ENCODE data around the gene PBX2. TPM values are rescaled to one million over a fixed set of nuclear protein-coding genes. Genes with fewer than 3 reads are reported as not detected.
A peak's percentile ranks its signal among the peaks of the same experiment; 100 is the strongest.
"Not testable (repeated sequence)": the region's sequence is repeated elsewhere in the genome, so short reads cannot be mapped to it uniquely, and the experiment has no call there.

Gene PBX2
- total RNA-seq, 2 donors from 2014 or later = 98.3 to 104 TPM

DNA sequence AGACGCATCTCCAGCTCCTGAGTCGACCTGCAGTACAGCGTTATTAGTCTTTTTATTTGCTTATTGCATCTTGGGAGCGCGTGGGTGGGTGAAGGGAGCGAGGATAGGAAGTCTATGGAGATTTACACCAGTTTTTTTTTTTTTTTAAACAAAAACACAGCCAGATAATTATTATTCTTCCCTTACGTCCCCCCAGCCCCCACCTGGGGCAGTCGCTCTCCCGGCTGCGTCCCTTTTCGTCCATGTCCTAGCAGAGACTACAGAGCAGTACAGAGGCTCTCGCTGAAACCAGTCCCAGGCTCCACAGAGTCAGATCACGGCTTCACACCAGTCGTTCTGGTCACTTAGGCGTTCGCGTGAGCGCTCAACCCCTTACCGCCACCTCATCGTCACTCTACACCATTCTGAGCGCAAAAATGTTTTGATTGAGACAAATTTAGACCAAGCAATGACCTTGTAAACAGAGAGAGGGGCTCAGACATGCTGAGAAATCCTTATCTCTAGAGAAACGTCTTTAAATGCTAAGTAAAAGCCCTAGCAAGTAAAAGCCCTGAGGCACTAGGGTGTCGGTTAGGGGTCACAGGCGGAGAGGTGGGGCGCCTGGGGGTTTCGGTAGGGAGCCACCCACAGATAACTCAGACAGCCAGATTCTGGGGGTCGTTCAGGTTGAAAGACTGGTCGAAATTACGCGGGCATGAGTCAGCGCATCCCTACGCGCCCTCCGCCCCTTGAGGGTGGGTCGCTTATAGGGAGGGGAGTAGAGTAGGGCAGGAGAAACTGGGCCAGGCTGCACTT lies 37.0 kb downstream of the PBX2 start:
- Mint-ChIP-seq H3K9me3 (no peaks in the 10 kb centered on the region), H3K27ac (peak overlapping the region; percentile 25), H3K27me3 (ENCODE audit: low read depth) (peaks cover 22% of the 10 kb centered on the region), H3K36me3 (ENCODE audit: insufficient read depth in 2 of 2) (peaks cover 4 to 6% of the 10 kb centered on the region in 2 donors), H3K4me1 (ENCODE audit: low read depth) (peaks cover 56% of the 10 kb centered on the region), H3K4me3 (peak overlapping the region; percentile 95 to 99)
- DNase-seq = peak in 1 of 2 donors; percentile 5
- no peak for ATAC-seq (replicated peaks in 1 of 2)

DNA sequence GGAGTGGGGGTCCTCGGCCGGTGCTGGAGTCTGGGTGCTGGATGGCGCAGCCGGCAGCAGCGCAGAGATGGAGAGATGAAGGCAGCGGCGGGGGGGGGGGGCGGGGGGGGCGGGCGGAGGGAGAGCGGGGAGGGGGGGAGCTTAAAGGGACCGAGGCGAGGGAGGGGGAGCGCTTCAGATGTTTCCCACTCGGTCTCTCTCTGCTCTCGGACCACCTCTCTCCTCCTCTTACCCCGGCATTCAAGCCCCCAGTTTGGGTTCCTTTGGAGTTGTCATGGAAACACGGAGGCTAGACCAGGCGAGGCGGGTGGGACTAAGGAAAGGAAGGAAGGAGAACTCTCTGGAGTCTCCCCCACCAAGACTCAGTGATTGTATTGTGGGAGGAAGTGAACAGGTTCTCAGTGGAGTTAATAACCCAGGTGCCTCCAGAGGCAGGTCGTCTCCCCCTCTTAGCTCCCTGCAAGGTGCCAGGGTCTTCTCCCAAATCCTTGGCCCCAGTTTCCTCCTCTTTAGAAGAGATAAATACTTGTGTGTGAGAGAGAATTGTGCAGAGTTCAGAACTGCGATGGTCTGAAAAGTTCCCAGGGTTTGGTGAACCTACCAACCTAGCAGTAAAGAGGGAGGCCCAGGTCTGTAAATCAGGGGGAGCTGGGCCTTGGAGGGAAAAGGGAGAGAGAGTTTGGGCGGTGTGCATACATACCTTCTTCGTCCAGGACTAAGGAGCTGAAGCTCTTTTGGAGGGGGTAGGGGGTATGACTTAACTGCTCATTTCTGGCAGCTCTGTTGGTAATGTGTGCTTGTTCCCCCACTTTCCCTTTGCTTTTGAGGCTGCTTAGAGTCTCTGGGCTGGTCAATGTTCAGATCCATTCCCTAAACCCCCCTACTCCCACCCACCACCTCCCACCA lies 37.9 kb downstream of the PBX2 start, which contains the start of gene PRRT1:
TSS of gene PRRT1 (minus strand) at position 77 of the 906 bp plus-strand sequence. CDS start 112 bp downstream, outside the sequence.
- ATAC-seq (replicated peaks in 1 of 2) (no peak), DNase-seq (no peak)
- H3K4me3 Mint-ChIP-seq = peak within 1 kb of the TSS; percentile 95 to 99
- H3K9me3 Mint-ChIP-seq = no peaks in the 10 kb centered on the region
- H3K36me3 Mint-ChIP-seq (ENCODE audit: insufficient read depth in 2 of 2) = no peaks in the 10 kb centered on the region
- H3K27ac Mint-ChIP-seq = no peak within 1 kb of the TSS
- peaks cover 60% of the 10 kb centered on the region for H3K4me1 Mint-ChIP-seq (ENCODE audit: low read depth)
- H3K27me3 Mint-ChIP-seq (ENCODE audit: low read depth) = peaks cover 28% of the 10 kb centered on the region

DNA sequence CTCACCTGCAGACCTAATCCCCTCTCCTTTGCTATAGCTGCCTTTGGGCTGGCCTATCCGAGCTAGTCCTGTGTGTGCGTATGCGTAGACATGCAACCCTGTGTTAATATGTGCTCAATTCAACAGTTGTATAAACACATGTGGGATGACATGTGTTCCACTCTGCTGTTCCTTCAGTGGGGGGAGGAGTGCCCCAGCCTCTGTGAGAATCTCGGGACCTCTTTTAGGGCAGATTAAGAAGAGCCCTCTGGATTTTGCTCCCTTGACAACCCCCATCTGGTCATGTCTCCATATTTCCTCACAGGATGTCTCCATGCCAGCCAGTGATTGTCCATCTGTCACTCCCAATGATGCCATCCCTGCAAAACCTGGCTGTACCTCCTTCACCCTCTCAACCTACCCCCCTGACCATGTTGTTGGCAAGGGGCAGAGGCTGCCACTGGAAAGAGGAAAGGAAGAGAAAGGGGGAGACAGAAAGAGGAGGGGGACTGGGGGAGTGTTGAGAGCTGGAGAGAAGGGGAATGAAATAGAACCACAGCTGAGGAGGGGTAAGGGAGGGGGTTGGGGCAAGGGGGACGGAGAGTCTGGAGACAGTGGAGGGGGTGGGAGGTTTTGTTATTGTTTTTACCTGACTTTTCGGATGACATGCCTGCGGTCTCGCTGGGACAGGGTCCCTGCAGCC lies 38.7 kb downstream of the PBX2 start:
- Mint-ChIP-seq H3K27ac (no peak overlapping the region), H3K36me3 (ENCODE audit: insufficient read depth in 2 of 2) (no peaks in the 10 kb centered on the region), H3K9me3 (no peaks in the 10 kb centered on the region), H3K4me1 (ENCODE audit: low read depth) (peaks cover 64% of the 10 kb centered on the region), H3K27me3 (ENCODE audit: low read depth) (peaks cover 34% of the 10 kb centered on the region), H3K4me3 (peak overlapping the region; percentile 66 to 79)
- no peak for ATAC-seq (replicated peaks in 1 of 2)
- DNase-seq = no peak

DNA sequence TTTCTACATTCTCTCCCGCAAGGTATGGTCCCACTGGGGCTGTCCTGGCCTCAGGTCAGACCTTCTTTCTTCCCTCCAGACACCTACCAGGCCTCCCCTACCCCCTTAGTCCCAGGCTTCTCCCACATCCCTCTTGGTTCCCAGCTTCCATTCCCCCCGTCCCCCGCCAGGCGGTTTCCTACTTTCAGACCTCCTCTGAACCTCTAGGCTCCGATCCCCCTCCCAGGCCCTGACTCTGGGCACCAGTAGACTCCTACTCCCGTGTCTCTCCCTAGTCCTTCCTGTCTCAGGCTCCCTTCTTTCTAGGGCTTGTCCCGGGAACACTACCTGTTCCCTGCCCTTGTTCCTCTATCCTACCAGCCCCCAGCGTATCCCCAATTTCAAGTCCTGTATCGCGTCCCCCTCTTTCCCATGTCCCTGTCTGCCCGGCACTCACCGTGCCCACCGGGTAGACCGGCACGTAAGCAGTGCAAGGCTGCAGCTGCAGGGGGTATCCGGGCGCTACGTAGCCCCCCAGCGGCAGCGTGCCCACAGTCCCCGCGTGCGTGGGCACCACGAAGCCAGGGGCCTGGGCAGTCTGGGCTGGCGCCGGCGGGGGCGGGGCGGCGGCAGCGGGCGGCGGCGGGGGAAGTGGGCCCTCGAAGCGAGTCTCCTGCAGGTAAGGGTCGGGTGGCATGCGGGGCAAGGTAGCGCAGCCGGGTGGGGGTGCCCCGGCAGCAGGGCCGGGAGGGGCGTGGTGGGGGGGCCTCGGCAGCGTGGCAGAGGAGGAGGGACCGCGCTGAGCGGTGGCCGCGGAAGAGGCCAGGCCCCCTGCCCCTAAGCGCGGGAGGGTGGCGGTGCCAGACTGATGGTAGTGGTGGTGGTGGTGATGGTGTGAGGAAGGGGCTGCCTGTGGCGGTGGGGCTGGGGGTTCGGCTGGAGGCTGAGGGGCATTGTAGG lies 39.8 kb downstream of the PBX2 start:
- Mint-ChIP-seq H3K4me3 (peak overlapping the region; percentile 49 to 66), H3K4me1 (ENCODE audit: low read depth) (peaks cover 61% of the 10 kb centered on the region), H3K27ac (no peak overlapping the region), H3K27me3 (ENCODE audit: low read depth) (peaks cover 37% of the 10 kb centered on the region), H3K9me3 (no peaks in the 10 kb centered on the region), H3K36me3 (ENCODE audit: insufficient read depth in 2 of 2) (no peaks in the 10 kb centered on the region)
- ATAC-seq (replicated peaks in 1 of 2) (no peak), DNase-seq (no peak)

DNA sequence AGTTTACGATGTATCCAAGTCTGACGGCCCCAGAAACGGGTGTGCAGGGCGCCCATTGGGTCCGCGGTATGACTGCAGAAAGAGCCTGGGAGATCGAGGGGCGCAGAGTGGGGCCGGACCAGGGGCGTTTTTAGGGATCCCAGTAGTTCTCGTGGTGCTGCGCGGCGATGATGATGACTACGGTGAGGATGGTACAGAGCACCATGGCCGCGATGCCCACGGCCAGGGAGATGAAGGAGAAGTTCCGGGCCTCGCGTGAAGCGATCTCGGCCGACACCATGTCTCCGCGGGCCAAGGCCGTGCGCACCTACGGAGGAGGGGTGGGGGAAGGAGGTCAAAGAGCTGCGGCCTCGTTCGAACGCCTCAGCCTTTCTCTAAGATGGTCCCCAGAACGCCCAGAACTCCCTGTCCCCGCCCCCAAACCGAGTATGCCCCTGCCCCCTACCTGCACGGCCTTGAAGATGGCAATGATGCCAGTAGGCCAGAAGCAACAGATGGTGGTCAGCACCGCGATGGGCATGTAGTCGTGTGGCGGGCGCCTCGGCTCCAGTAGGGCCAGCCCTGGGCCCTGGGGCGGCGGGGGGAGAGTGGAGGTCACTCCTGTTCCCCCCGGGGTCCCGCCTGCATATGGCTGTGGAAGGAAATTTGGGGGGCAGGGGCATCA lies 40.8 kb downstream of the PBX2 start:
- Mint-ChIP-seq H3K27ac (no peak overlapping the region), H3K36me3 (ENCODE audit: insufficient read depth in 2 of 2) (no peaks in the 10 kb centered on the region), H3K4me3 (peak overlapping the region; percentile 83 to 91), H3K9me3 (no peaks in the 10 kb centered on the region), H3K4me1 (ENCODE audit: low read depth) (peaks cover 51% of the 10 kb centered on the region), H3K27me3 (ENCODE audit: low read depth) (peaks cover 37% of the 10 kb centered on the region)
- DNase-seq (no peak), ATAC-seq (replicated peaks in 1 of 2) (peak; percentile 27 to 43)

DNA sequence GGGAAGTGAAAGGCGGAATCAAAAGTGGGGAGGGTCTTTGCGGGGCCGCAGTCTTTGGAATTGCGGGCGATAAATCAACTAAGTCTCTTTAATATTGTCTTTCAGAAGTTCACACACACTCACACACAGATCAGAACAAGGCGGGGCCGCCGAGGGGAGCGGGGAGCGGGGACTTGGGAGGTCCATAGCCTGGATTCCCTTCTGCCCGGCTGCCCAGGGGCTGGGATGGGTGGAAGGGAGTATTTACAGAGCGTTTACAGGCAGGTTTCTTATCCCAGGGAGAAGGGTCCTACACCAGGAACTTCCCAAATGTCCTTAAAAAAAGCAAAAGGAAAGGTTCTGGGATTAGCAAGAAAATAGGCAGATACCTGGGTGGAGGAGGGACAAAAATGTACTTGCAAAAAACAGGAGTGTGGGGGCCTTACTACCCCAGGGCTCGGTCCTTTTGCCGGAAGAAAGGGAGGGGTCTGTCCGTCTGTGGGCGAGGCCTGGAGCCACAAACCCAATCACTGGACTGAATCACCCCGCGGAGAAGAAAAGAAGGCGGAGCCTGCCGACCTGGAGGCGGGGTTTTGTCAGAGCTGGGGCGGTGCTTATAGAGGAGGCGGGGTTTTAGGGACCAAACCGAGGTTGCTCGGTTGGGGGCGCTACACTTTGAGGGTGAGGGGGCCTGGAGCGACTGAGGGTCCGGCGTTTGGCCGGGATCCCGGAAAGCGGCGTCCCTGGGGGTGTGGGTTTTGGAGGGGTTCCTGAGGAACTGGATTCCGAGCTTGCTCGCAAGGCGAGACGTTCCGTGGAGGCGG lies 41.5 kb downstream of the PBX2 start:
- Mint-ChIP-seq H3K27ac (no peak overlapping the region), H3K27me3 (ENCODE audit: low read depth) (peaks cover 37% of the 10 kb centered on the region), H3K36me3 (ENCODE audit: insufficient read depth in 2 of 2) (no peaks in the 10 kb centered on the region), H3K9me3 (no peaks in the 10 kb centered on the region), H3K4me1 (ENCODE audit: low read depth) (peaks cover 48% of the 10 kb centered on the region), H3K4me3 (peak overlapping the region; percentile 83 to 91)
- DNase-seq (peak; percentile 84 to 86), ATAC-seq (replicated peaks in 1 of 2) (peak; percentile 86)

DNA sequence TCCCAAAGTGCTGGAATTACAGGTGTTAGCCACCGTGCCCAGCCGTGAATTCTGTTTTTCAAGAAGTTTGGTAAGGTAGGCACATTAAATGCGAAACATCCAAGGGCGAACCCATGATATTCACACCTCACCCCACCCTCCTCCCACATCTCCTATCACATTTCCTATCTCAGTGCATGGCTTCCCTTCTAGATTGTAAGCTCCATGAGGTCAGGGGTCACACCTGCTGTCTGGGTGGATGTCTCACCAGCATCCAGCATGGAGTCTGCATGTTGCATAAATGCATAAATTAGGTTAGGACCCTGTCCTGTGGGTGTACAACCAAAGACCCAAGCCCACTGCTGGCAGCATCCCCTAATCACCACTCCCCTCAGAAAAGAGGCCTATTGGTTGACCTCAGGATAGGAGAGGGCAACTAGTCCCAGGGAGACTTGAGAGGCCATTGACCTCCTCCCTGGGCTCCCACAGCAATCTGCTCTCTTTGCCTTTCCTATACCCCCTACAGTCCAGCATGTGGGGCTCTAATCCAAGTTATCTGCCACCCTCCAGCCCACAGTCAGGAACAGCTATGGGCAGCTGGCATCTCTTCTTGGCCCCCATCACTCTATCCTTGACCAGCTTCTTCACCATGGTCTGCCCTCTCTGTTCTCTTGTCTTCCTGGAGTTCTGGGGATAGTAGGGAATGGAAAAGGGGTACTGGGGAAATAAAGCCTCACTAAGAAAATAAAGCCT lies 42.4 kb downstream of the PBX2 start:
- DNase-seq (no peak), ATAC-seq (replicated peaks in 1 of 2) (no peak)
- Mint-ChIP-seq H3K36me3 (ENCODE audit: insufficient read depth in 2 of 2) (no peaks in the 10 kb centered on the region), H3K4me1 (ENCODE audit: low read depth) (peaks cover 39% of the 10 kb centered on the region), H3K27ac (no peak overlapping the region), H3K4me3 (peak overlapping the region; percentile 83 to 91), H3K27me3 (ENCODE audit: low read depth) (peaks cover 37% of the 10 kb centered on the region), H3K9me3 (no peaks in the 10 kb centered on the region)

DNA sequence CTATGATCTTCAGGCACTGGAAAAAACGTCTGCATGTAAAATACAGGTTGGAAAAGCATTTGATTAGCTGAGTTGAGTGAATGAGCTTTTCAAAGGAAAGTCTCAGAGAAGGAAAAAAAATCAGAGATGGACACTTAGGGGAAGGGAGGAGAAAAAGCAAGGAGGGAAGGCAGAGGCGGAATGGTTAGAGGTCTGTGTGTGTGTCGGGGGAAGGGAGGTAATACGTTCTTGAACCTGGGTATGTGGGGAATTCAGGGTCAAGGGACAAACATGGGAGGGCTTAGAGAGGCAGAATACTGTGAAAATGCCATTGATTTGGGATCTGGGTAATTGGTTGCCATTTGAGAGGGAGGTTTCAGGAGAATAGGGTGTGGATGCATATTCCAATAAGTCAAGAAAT lies 43.3 kb downstream of the PBX2 start:
- no peak for DNase-seq
- Mint-ChIP-seq H3K4me3 (no peak overlapping the region), H3K27ac (no peak overlapping the region), H3K36me3 (ENCODE audit: insufficient read depth in 2 of 2) (no peaks in the 10 kb centered on the region), H3K4me1 (ENCODE audit: low read depth) (peaks cover 34% of the 10 kb centered on the region), H3K9me3 (no peaks in the 10 kb centered on the region), H3K27me3 (ENCODE audit: low read depth) (peaks cover 37% of the 10 kb centered on the region)
- ATAC-seq (replicated peaks in 1 of 2) = no peak

DNA sequence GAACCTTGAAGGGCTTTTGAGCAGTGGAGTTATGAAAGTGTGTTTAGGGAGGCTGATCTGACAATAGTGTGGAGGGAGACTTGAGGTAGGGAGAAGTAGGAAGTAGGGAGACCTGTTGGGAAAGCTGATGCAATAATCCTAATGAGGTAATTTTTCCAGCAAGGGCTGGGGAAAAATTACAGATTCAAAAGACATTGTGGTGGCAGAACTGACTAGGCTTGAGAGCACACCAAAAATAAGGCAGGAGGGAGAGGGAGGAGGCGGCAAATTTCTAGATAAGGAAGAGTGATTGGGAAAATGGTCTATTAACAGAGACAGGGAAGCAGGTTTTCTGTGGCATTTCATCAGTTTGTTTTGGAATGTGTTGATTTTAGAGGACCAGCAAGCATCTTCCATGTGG lies 43.7 kb downstream of the PBX2 start:
- no peak overlapping the region for H3K4me3 Mint-ChIP-seq
- peaks cover 34% of the 10 kb centered on the region for H3K27me3 Mint-ChIP-seq (ENCODE audit: low read depth)
- no peaks in the 10 kb centered on the region for H3K36me3 Mint-ChIP-seq (ENCODE audit: insufficient read depth in 2 of 2)
- DNase-seq (no peak), ATAC-seq (replicated peaks in 1 of 2) (no peak)
- H3K9me3 Mint-ChIP-seq = no peaks in the 10 kb centered on the region
- H3K4me1 Mint-ChIP-seq (ENCODE audit: low read depth) = peaks cover 31% of the 10 kb centered on the region
- no peak overlapping the region for H3K27ac Mint-ChIP-seq

DNA sequence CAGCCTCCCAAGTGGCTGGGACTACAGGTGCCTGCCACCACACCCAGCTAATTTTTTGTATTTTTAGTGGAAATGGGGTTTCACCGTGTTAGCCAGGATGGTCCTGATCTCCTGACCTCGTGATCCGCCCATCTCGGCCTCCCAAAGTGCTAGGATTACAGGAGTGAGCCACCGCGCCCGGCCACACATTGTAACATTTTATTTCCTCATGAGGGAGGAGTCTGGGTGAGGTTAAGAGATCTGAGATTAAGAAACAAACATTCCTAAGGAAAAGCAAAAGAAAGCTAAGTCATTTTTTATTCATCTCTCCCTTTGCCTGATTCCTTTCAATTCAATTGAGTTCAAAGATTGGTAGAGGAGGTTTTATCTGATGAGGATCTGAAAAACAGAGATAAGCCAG lies 45.8 kb downstream of the PBX2 start:
- not testable (repeated sequence) for ATAC-seq (replicated peaks in 1 of 2); H3K36me3 Mint-ChIP-seq (ENCODE audit: insufficient read depth in 2 of 2); H3K9me3 Mint-ChIP-seq; DNase-seq; H3K4me3 Mint-ChIP-seq; H3K27ac Mint-ChIP-seq
- Mint-ChIP-seq H3K27me3 (ENCODE audit: low read depth) (peaks cover 27% of the 10 kb centered on the region), H3K4me1 (ENCODE audit: low read depth) (peaks cover 24% of the 10 kb centered on the region)
